Effector memory CD4-positive, alpha-beta T cell (primary cell): ENCODE results near the gene TMED9.
A peak's percentile ranks its signal among the peaks of the same experiment; 100 is the strongest.

Experiments
- DNase-seq, 3 donors: peaks; one replicate each; pipeline ENCODE4 v3.0.0-alpha.2; 2020
- H3K27ac ChIP-seq: 2 replicates; pipeline ENCODE4 v1.7.0; 2013; ENCODE audit warnings: mild to moderate bottlenecking, low read length, moderate library complexity; ENCODE audit not compliant: insufficient read depth, poor library complexity, severe bottlenecking
- H3K27me3 ChIP-seq: replicated peaks from 2 replicates; pipeline ENCODE4 v1.7.0; 2013; ENCODE audit warnings: mild to moderate bottlenecking, low read length; ENCODE audit not compliant: insufficient read depth, control insufficient read depth, poor library complexity, severe bottlenecking
- H3K36me3 ChIP-seq: 2 replicates; pipeline ENCODE4 v1.7.0; 2013; ENCODE audit warnings: mild to moderate bottlenecking, low read length, moderate library complexity; ENCODE audit not compliant: control insufficient read depth, insufficient read depth
- H3K4me1 ChIP-seq: 2 replicates; pipeline ENCODE4 v1.7.0; 2013; ENCODE audit warnings: low read length, mild to moderate bottlenecking; ENCODE audit not compliant: control insufficient read depth, insufficient read depth, poor library complexity, severe bottlenecking
- H3K4me3 ChIP-seq: 2 replicates; pipeline ENCODE4 v1.7.0; 2013; ENCODE audit warnings: low read length, low read depth, mild to moderate bottlenecking; ENCODE audit not compliant: insufficient read depth, poor library complexity, severe bottlenecking
- H3K9me3 ChIP-seq: 2 replicates; pipeline ENCODE4 v1.7.0; 2013; ENCODE audit warnings: mild to moderate bottlenecking, low read length, moderate library complexity; ENCODE audit not compliant: control insufficient read depth

The TMED9 gene

DNA sequence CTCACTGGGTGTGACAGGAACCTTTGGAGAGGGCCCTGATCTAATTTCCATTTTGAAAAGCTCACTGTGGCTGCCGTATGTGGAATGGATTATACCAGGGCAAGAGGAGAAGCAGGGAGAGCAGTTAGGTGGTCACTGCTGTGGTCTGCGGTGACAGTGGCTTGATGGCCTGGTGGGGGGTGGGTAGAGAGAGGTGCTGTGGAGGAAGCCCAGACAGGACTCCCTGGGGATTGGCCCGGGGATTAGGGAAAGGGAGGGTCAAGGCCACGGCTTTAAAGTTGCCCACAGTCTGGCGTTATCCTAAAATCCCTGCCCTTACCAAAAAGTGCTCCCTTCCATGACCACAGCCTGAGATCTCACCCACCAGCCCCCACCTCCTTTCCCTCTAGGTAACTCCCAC, 12.7 kb downstream of the TMED9 start:
- Histone ChIP-seq H3K4me1 (peaks cover 9% of the 10 kb centered on the region), H3K4me3 (no peak overlapping the region), H3K36me3 (peaks cover 5% of the 10 kb centered on the region), H3K27ac (no peak overlapping the region), H3K9me3 (no peaks in the 10 kb centered on the region), H3K27me3 (no peaks in the 10 kb centered on the region)
- DNase-seq = no peak

DNA sequence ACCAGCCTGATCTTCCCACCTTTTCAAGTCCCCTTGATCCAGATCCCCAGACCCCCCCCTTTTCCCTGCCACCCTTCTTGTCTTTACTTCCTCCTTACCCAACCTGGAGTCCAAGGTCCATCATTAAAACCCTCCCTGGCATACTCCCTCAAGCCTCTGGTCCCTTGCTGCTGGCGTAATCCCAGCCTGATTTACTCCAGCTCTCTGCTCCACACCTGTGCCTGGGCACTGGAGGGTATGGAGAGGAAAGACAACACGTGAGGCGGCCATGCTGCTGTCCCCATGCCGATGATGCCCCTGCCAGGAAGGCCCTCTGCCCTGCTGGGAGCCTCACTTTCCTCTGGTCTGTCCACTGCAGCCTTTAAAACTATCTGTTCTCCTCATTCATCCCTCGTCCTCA, 13.1 kb downstream of the TMED9 start:
- no peaks in the 10 kb centered on the region for H3K27me3 ChIP-seq
- peaks cover 9% of the 10 kb centered on the region for H3K4me1 ChIP-seq
- no peak for DNase-seq
- H3K27ac ChIP-seq = no peak overlapping the region
- H3K36me3 ChIP-seq = peaks cover 5% of the 10 kb centered on the region
- H3K4me3 ChIP-seq = no peak overlapping the region
- no peaks in the 10 kb centered on the region for H3K9me3 ChIP-seq

DNA sequence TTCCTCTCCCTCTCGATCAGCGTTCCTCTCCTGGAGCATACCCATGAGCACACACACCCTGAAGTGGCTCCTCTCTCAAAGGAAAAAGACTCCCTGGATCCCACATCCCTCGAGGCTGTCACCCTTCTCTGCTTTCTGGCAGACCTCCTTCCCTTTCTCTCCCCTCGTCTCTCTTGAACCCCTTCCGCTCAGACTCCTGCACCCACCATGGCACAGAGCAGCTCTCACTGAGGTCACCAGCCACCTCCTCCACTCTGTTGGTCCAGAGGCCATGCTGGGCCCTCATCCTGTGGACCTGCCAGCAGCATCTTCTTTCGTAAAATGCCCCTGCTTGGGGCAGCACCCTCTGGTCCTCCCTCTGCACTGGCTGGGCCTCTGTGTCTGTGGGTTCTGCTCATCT, 13.7 kb downstream of the TMED9 start:
- no peak overlapping the region for H3K4me3 ChIP-seq
- peaks cover 5% of the 10 kb centered on the region for H3K36me3 ChIP-seq
- peaks cover 9% of the 10 kb centered on the region for H3K4me1 ChIP-seq
- H3K27me3 ChIP-seq = no peaks in the 10 kb centered on the region
- no peak for DNase-seq
- no peak overlapping the region for H3K27ac ChIP-seq
- no peaks in the 10 kb centered on the region for H3K9me3 ChIP-seq

DNA sequence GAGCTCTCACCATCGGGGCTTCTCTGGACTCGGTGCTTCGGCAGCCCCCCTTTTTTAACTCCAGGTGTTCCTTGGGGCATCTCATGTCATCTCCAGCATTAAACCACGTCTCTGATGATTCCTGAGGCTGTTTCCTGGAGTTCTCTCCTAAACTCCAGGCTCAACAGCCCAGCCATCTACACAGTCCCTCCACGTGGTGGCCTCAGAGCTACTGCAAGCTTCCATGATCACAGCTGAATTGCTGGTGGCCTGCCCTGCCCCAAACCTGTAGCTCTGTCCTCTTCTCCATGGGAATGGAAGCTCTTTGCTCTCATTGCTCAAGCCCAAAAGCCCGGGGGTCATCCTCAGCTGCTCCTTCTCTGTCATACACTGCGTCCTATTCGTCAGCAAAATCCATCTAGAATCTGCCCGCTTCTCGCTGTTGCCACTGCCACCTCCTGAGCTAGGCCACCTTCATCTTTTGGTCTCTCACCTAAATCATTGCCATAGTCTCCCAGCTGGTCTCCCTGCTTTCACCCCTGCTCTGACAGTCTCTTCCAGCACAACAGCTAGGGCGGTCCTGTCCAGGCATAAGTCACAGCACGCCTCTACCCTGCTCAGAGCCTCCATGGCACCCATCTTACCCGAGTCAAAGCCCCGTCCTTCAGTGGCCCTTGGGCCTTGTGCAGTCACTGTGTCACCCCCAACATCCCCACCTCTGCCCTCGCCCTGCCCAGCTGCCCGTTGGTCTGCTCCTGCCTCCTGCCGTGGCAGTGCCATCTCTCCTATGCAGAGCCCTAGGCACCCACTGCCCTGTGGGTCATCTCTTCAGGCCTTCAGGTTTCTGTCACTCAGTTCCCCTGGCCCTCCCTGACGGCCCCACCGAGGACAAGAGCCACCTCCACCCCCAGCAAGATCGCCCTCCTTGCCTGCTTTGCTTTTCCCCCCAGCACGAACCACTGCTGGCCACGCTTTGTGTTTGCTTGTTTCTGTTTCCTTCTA, 14.4 kb downstream of the TMED9 start:
- H3K27ac ChIP-seq = no peak overlapping the region

DNA sequence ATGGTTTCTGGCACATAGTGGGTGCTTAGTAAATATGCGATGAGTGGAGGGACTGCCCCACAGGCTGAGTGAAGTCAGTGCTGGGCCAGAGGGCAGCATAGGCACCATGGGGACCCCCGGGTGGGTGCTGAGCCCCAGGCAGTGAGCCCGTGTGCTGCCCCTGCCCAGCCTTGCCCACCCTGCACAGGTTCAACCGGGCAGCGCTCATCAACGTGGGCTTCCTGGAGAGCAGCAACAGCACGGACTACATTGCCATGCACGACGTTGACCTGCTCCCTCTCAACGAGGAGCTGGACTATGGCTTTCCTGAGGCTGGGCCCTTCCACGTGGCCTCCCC, 15.1 kb downstream of the TMED9 start:
- no peaks in the 10 kb centered on the region for H3K27me3 ChIP-seq
- H3K36me3 ChIP-seq = peaks cover 5% of the 10 kb centered on the region
- no peak for DNase-seq
- H3K27ac ChIP-seq = no peak overlapping the region
- peaks cover 4% of the 10 kb centered on the region for H3K4me1 ChIP-seq
- H3K9me3 ChIP-seq = no peaks in the 10 kb centered on the region
- H3K4me3 ChIP-seq = no peak overlapping the region

More for the DNA sequence above, 14.4 kb downstream of the TMED9 start:
- peaks cover 6% of the 10 kb centered on the region for H3K4me1 ChIP-seq
- H3K36me3 ChIP-seq = peaks cover 5% of the 10 kb centered on the region
- DNase-seq = no peak
- no peaks in the 10 kb centered on the region for H3K9me3 ChIP-seq
- H3K4me3 ChIP-seq = no peak overlapping the region
- no peaks in the 10 kb centered on the region for H3K27me3 ChIP-seq

DNA sequence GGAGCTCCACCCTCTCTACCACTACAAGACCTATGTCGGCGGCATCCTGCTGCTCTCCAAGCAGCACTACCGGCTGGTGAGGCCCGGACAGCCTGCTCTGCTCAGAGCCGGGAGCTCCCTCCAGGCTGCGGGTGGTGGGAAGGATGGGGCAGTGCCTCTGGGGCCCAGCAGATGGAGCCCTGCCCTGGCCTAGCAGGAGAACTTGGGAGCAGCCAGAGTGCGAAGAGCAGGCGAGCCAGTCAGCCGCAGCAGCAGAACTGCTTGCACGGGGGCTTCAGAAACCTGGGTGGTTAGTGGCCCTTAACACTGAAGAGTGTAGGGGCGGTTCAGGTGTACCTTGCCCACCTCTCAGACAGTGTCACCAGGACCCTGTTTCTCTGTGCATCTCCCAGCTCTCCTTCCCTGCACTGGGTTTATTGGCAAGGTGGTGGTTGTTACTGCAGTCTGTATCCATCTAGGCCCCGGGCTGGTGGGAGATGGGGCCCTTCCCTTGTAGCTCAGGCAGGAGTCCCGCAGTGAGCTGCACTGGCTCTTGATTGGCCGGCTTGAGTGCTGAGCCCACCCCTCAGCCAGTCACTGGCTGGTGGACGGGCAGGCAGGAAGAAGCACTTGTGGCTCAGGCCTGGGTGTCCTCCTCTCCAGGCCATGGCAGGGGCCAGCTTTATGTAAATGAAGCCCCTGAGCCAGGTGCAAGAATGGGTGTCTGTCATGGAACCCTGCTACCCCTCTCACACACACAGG, 15.6 kb downstream of the TMED9 start:
- H3K9me3 ChIP-seq = no peaks in the 10 kb centered on the region
- peak in 2 of 3 donors; percentile 23 to 28 for DNase-seq

DNA sequence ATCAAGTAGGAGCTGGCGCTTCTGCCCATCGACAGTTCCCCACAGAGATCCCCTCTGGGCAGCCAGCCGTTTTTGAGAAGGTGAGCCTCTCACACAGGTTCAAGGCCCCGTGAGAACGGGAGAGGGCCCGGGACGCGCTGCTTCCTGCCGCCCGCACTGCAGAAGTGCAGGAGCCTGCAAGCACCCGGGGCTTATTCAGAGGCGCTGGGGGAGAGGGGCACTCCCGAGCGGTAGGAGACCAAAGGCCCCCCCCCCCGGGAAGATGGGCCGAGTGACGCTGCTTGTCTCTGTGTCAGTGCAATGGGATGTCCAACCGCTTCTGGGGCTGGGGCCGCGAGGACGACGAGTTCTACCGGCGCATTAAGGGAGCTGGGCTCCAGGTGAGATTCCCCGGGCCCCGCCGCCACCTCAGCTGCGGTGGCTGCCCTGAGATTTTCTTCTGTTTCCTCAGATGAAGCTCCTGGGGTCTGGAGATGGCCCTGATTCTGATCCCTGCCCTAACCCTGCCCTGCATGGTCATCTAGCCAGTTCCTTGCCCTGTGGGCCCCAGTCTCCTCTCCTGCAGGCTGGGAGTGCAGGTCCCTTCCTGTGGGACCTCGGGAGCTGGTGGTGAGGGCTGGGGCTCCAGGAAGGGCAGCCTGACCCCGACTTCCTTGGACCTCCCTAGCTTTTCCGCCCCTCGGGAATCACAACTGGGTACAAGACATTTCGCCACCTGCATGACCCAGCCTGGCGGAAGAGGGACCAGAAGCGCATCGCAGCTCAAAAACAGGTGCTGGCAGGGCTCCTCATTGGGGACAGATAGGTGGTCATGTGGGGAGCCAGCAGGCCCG, 16.5 kb downstream of the TMED9 start:
- no peak overlapping the region for H3K4me3 ChIP-seq
- no peaks in the 10 kb centered on the region for H3K27me3 ChIP-seq
- no peak for DNase-seq
- H3K4me1 ChIP-seq = peaks cover 4% of the 10 kb centered on the region
- H3K36me3 ChIP-seq = peaks cover 5% of the 10 kb centered on the region
- H3K27ac ChIP-seq = no peak overlapping the region
- H3K9me3 ChIP-seq = no peaks in the 10 kb centered on the region

More for the DNA sequence above, 15.6 kb downstream of the TMED9 start:
- Histone ChIP-seq H3K36me3 (peaks cover 5% of the 10 kb centered on the region), H3K4me1 (peaks cover 4% of the 10 kb centered on the region), H3K4me3 (no peak overlapping the region), H3K27ac (no peak overlapping the region), H3K27me3 (no peaks in the 10 kb centered on the region)

DNA sequence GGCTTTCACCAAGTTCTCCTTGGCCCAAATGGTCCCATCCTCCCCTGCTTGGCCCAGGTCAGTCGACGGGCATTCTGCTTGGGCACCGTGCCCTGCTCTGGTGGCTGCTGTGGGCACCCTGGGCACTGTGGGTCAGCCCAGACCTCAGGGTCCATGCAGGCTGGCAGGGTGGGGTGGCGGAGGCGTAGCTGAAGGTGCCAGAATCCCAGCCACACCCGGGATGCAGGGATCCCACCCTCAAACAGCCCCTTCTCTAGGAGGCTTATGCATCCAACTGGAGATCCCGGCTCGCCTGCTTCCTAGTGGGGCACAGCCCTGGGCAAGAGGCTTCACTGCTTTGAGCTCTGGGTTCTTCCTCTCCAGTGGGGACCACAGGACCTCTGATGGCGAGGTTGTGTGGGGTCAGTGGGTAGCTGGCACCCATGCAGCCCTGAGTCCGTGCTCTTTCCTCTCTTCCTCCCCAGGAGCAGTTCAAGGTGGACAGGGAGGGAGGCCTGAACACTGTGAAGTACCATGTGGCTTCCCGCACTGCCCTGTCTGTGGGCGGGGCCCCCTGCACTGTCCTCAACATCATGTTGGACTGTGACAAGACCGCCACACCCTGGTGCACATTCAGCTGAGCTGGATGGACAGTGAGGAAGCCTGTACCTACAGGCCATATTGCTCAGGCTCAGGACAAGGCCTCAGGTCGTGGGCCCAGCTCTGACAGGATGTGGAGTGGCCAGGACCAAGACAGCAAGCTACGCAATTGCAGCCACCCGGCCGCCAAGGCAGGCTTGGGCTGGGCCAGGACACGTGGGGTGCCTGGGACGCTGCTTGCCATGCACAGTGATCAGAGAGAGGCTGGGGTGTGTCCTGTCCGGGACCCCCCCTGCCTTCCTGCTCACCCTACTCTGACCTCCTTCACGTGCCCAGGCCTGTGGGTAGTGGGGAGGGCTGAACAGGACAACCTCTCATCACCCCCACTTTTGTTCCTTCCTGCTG, 17.4 kb downstream of the TMED9 start:
- Histone ChIP-seq H3K27ac (no peak overlapping the region), H3K36me3 (peaks cover 5% of the 10 kb centered on the region), H3K27me3 (no peaks in the 10 kb centered on the region), H3K4me1 (peaks cover 4% of the 10 kb centered on the region), H3K9me3 (no peaks in the 10 kb centered on the region), H3K4me3 (no peak overlapping the region)
- DNase-seq = no peak
